ENCODE data around the gene CD200. TPM values are rescaled to one million over a fixed set of nuclear protein-coding genes. Genes with fewer than 3 reads are reported as not detected.

Gene CD200
- total RNA-seq, 1 experiment from 2014 or later = not detected

DNA sequence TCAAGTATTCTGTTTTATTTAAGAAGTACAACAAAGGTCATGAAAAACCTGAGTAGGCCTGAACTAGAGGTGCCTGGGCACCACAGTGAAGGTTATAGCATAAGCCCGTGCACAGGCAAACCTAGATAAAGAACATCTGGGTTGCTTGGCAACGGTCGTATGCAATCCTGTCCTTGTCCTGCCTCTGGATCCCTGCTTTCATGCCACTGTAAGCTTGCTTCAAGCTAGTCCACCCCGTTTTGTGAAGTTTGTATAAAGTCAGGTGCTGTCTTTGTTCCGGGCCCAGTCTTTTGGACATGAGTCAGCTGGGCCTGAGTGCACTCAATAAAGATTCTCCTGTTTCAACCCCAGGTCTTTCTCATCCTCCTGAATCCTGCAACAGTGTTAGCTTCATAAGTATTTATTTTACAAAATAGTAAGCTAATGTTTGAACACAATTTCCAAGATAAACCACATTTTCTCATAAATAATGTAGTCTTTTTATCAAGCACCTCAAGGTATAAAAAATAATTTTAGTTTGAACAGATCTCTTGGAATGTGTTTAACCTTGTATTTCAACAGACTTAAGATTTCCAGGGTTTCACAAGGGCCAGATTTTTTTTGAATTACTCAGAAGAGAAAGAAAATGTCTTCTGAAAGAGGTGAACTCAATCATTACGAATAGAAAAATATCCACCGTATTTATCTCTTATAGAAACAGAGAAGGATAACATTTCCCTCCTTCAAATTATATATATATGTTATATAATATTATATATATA, 24.6 kb upstream of the CD200 start:
- CTCF ChIA-PET = interaction anchor here (0.6 to 3.6 kb wide), 6 partner anchors 10 to 210 kb away, joined by 3 to 24 read pairs (median 6); partner anchors contain the start of gene SLC9C1
- BruUV-seq (replicated peaks) = TSS peak; percentile 65
- H3K36me3 Mint-ChIP-seq (ENCODE audit: insufficient read depth, unreplicated experiment) = no peaks in the 10 kb centered on the region
- no peaks in the 10 kb centered on the region for H3K27me3 Mint-ChIP-seq (ENCODE audit: insufficient read depth, unreplicated experiment)
- H3K27ac Mint-ChIP-seq (ENCODE audit: low read depth, unreplicated experiment) = peak overlapping the region; percentile 97
- intact Hi-C loops (cut with micrococcal nuclease) = no loop called here
- peaks cover 7% of the 10 kb centered on the region for H3K4me1 Mint-ChIP-seq (ENCODE audit: insufficient read depth, unreplicated experiment)
- no peaks in the 10 kb centered on the region for H3K9me3 Mint-ChIP-seq (ENCODE audit: unreplicated experiment)
- TF ChIP-seq CTCF (IDR thresholded peaks at IDR 0.05; ENCODE audit: unreplicated experiment) = no peak
- DNase-seq (ENCODE audit: unreplicated experiment) = peak; percentile 82
- POLR2A ChIA-PET = interaction anchor here (0.9 to 4.5 kb wide), 12 partner anchors 8 to 448 kb away, joined by 3 to 40 read pairs (median 4); partner anchors contain the start of genes ATG3, SLC35A5 and SLC9C1
- H3K4me3 Mint-ChIP-seq (ENCODE audit: unreplicated experiment) = peak overlapping the region; percentile 16

DNA sequence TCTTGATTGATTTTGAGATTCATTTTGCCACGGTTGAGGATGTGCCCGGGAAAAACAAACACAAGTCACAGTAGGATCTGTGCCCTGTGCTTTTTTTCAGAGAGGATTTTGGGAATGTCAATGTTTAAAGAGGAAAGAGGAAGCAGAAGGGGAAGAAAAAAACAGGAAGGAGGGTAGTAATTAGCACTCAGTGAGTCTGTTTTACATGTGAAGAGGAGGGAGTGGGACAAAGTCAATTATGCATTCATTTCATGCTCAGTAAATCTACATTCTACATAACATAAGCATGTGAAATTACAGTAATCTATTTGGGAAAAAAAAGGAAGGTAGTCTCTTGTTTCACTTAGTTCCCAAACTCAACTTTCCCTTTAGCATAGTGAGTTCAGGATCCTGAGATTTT, 18.3 kb upstream of the CD200 start:
- no peak for DNase-seq (ENCODE audit: unreplicated experiment)
- TF ChIP-seq CTCF (IDR thresholded peaks at IDR 0.05; ENCODE audit: unreplicated experiment) = no peak
- BruUV-seq (replicated peaks) = no TSS peak
- intact Hi-C loops (cut with micrococcal nuclease) = no loop called here
- H3K4me1 Mint-ChIP-seq (ENCODE audit: insufficient read depth, unreplicated experiment) = peaks cover 15% of the 10 kb centered on the region
- ChIA-PET CTCF (interaction anchor here (0.6 to 3.4 kb wide), 5 partner anchors 21 to 308 kb away, joined by 3 to 19 read pairs (median 4); partner anchors contain the start of gene SLC9C1), POLR2A (interaction anchor here (0.5 to 1.3 kb wide), 4 partner anchors 10 to 705 kb away, joined by 3 to 6 read pairs (median 4); a partner anchor contains a TSS)
- H3K27ac Mint-ChIP-seq (ENCODE audit: low read depth, unreplicated experiment) = peak overlapping the region; percentile 7
- no peak overlapping the region for H3K4me3 Mint-ChIP-seq (ENCODE audit: unreplicated experiment)
- no peaks in the 10 kb centered on the region for H3K27me3 Mint-ChIP-seq (ENCODE audit: insufficient read depth, unreplicated experiment)
- H3K36me3 Mint-ChIP-seq (ENCODE audit: insufficient read depth, unreplicated experiment) = no peaks in the 10 kb centered on the region
- H3K9me3 Mint-ChIP-seq (ENCODE audit: unreplicated experiment) = no peaks in the 10 kb centered on the region

DNA sequence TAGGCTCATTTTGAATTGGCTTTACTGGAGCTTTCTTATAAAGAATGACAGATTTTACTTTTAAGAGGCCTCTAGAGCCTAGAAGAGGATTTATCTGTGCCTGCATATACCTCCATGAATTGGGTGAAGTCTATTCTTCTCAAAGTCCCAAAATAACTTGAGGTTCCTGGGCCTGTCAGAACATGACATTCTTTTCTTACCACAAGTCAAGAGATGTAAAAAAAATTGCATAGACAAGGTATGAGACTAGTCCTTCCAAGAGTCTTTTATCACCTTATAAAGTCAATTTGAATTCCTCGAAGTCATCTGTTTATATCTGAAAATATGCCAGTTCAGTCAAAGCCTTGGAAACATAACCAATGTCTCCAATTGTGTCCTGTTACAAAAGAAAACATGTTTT, 17.2 kb upstream of the CD200 start:
- no peak overlapping the region for H3K27ac Mint-ChIP-seq (ENCODE audit: low read depth, unreplicated experiment)

More for the DNA sequence above, 17.2 kb upstream of the CD200 start:
- peaks cover 25% of the 10 kb centered on the region for H3K4me1 Mint-ChIP-seq (ENCODE audit: insufficient read depth, unreplicated experiment)
- no peaks in the 10 kb centered on the region for H3K36me3 Mint-ChIP-seq (ENCODE audit: insufficient read depth, unreplicated experiment)
- POLR2A ChIA-PET = interaction anchor here (1.2 to 2.0 kb wide), 4 partner anchors 8 to 21 kb away, joined by 3 to 6 read pairs (median 4); partner anchors contain the start of gene SLC9C1
- no TSS peak for BruUV-seq (replicated peaks)
- peak; percentile 28 for DNase-seq (ENCODE audit: unreplicated experiment)
- intact Hi-C loops (cut with micrococcal nuclease) = no loop called here
- CTCF ChIA-PET = interaction anchor here (0.7 to 3.4 kb wide), 3 partner anchors 9 to 219 kb away, joined by 3 to 19 read pairs (median 4); partner anchors contain the start of gene SLC9C1
- H3K9me3 Mint-ChIP-seq (ENCODE audit: unreplicated experiment) = no peaks in the 10 kb centered on the region
- H3K27me3 Mint-ChIP-seq (ENCODE audit: insufficient read depth, unreplicated experiment) = no peaks in the 10 kb centered on the region
- TF ChIP-seq CTCF (IDR thresholded peaks at IDR 0.05; ENCODE audit: unreplicated experiment) = no peak
- no peak overlapping the region for H3K4me3 Mint-ChIP-seq (ENCODE audit: unreplicated experiment)

Measured in MCF 10A (cell line).